Ovary (tissue), 3 donors: Measurements from ENCODE around the gene MAG.

Experiments used
- CTCF ChIP-seq, 3 donors: fragments of 450-650 bp in 2 of 3; fragments of 200-600 bp in 1 of 3; IDR thresholded peaks; one replicate each; pipeline versions ENCODE4 v1.5.1 to v1.8.0; 2016 to 2022; ENCODE audit warnings: antibody characterized with exemption in 3 of 3, mild to moderate bottlenecking in 1 of 3
- POLR2A ChIP-seq: fragments of 450-650 bp; IDR thresholded peaks from one replicate; pipeline ENCODE4 v1.6.1; 2017; ENCODE audit warnings: antibody characterized with exemption, mild to moderate bottlenecking, moderate library complexity
- donor health status: DM: no; HTN: no; CAD: no.

GRCh38 chr19:35266520-35267352 lies 25.2 kb upstream of the MAG start:
- TF ChIP-seq CTCF (IDR thresholded peaks at IDR 0.05) = no peak
- TF ChIP-seq POLR2A = no peak
